ENCODE results near the gene HS3ST4. TPM values are rescaled to one million over a fixed set of nuclear protein-coding genes. Genes with fewer than 3 reads are reported as not detected.

Gene HS3ST4
- total and polyA plus RNA-seq, 11 donors, result not detected

GRCh38 chr16:26155221-26155620 lies 463.5 kb downstream of the HS3ST4 start:
- WGBS, 4 donors, result 10 to 38% (median 29%) methylated on average over 1 of the region's 1 CpG
- ATAC-seq (no peak), DNase-seq (no peak)
- intact Hi-C loops (cut with DNase I), result loop anchor here in 1 of 10 donors (10.0 kb wide), 1 partner anchor 70 kb away; no protein-coding TSS in a partner anchor
- no peaks in the 10 kb centered on the region for H3K27me3 ChIP-seq
- H3K9me3 ChIP-seq, result no peaks in the 10 kb centered on the region
- no peaks in the 10 kb centered on the region for H3K36me3 ChIP-seq
- TF ChIP-seq CTCF (IDR thresholded peaks at IDR 0.05) (no peak), POLR2A (IDR thresholded peaks at IDR 0.05) (no peak)
- H3K4me3 ChIP-seq, result no peak overlapping the region
- no peaks in the 10 kb centered on the region for H3K4me1 ChIP-seq
- H3K27ac ChIP-seq, result no peak overlapping the region

GRCh38 chr16:26157319-26157718 lies 465.6 kb downstream of the HS3ST4 start:
- Histone ChIP-seq H3K9me3 (no peaks in the 10 kb centered on the region), H3K27ac (no peak overlapping the region), H3K4me3 (no peak overlapping the region), H3K36me3 (no peaks in the 10 kb centered on the region), H3K27me3 (no peaks in the 10 kb centered on the region), H3K4me1 (no peaks in the 10 kb centered on the region)
- intact Hi-C loops (cut with DNase I), result loop anchor here in 1 of 10 donors (10.0 kb wide), 1 partner anchor 73 kb away; no protein-coding TSS in a partner anchor
- TF ChIP-seq CTCF (IDR thresholded peaks at IDR 0.05), result no peak
- no peak for TF ChIP-seq POLR2A (IDR thresholded peaks at IDR 0.05)
- ATAC-seq (no peak), DNase-seq (no peak)
- 87 to 94% (median 89%) methylated on average over 3 of the region's 3 CpGs for WGBS, 4 donors

- ATAC-seq (no peak), DNase-seq (no peak)
- WGBS, 4 donors, result 53 to 63% (median 57%) methylated on average over 5 of the region's 5 CpGs
- H3K27ac ChIP-seq, result no peak overlapping the region
- TF ChIP-seq CTCF (IDR thresholded peaks at IDR 0.05) (no peak), POLR2A (IDR thresholded peaks at IDR 0.05) (no peak)
- H3K36me3 ChIP-seq, result no peaks in the 10 kb centered on the region
- intact Hi-C loops (cut with DNase I), result loop anchor here in 1 of 10 donors (10.0 kb wide), 1 partner anchor 73 kb away; no protein-coding TSS in a partner anchor
- no peaks in the 10 kb centered on the region for H3K9me3 ChIP-seq
- no peak overlapping the region for H3K4me3 ChIP-seq
- H3K4me1 ChIP-seq, result no peaks in the 10 kb centered on the region
- no peaks in the 10 kb centered on the region for H3K27me3 ChIP-seq
Measured at GRCh38 chr16:26158142-26158759, 466.5 kb downstream of the HS3ST4 start.

GRCh38 chr16:26161461-26162180 lies 469.9 kb downstream of the HS3ST4 start:
- no peaks in the 10 kb centered on the region for H3K9me3 ChIP-seq
- H3K4me3 ChIP-seq, result no peak overlapping the region
- no peak overlapping the region for H3K27ac ChIP-seq
- TF ChIP-seq CTCF (IDR thresholded peaks at IDR 0.05), result no peak
- no peak for TF ChIP-seq POLR2A (IDR thresholded peaks at IDR 0.05)
- intact Hi-C loops (cut with DNase I), result no loop called here
- no peaks in the 10 kb centered on the region for H3K4me1 ChIP-seq
- H3K36me3 ChIP-seq, result no peaks in the 10 kb centered on the region
- no peak for ATAC-seq
- no peak for DNase-seq
- WGBS, 4 donors, result 72 to 82% (median 75%) methylated on average over 6 to 7 of the region's 7 CpGs
- H3K27me3 ChIP-seq, result no peaks in the 10 kb centered on the region
